DOHH2 (cell line): Measurements from ENCODE around the gene DBI.
"Not testable (repeated sequence)": the region's sequence is repeated elsewhere in the genome, so short reads cannot be mapped to it uniquely, and the experiment has no call there.

Experiments
- H3F3A ChIP-seq: fragments of 200-600 bp; sonication (generic), shearing (Covaris generic); 2 replicates; pipeline ENCODE4 v1.6.0; 2016; ENCODE audit warnings: antibody characterized with exemption, mild to moderate bottlenecking; ENCODE audit not compliant: control insufficient read depth, insufficient read depth
- H3K27ac ChIP-seq: fragments of 200-600 bp; sonication (generic); 2 replicates; pipeline ENCODE4 v1.5.1; 2014; ENCODE audit warnings: low read depth, mild to moderate bottlenecking, low read length, moderate library complexity
- H3K27me3 ChIP-seq: fragments of 200-600 bp; sonication (generic); 2 replicates; pipeline ENCODE4 v1.6.1; 2014; ENCODE audit warnings: mild to moderate bottlenecking, low read length, mixed read lengths; ENCODE audit not compliant: control insufficient read depth
- H3K36me3 ChIP-seq: fragments of 200-600 bp; sonication (generic); 2 replicates; pipeline ENCODE4 v1.6.1; 2014; ENCODE audit warnings: mild to moderate bottlenecking, low read length, moderate library complexity, mixed read lengths; ENCODE audit not compliant: control insufficient read depth
- H3K4me1 ChIP-seq: fragments of 200-600 bp; sonication (generic); 2 replicates; pipeline ENCODE4 v1.6.1; 2014; ENCODE audit warnings: mild to moderate bottlenecking, low read length, mixed read lengths; ENCODE audit not compliant: control insufficient read depth
- H3K4me2 ChIP-seq: fragments of 200-600 bp; sonication (generic); 2 replicates; pipeline ENCODE4 v1.6.0; 2014; ENCODE audit warnings: mild to moderate bottlenecking, low read length, moderate library complexity
- H3K4me3 ChIP-seq: fragments of 200-600 bp; sonication (generic); 2 replicates; pipeline ENCODE4 v1.5.1; 2014; ENCODE audit warnings: mild to moderate bottlenecking, low read length, mixed read lengths
- H3K79me2 ChIP-seq: fragments of 200-600 bp; sonication (generic); 2 replicates; pipeline ENCODE4 v1.6.1; 2014; ENCODE audit warnings: mild to moderate bottlenecking, low read length, mixed read lengths; ENCODE audit not compliant: control insufficient read depth
- H3K9me2 ChIP-seq: fragments of 200-600 bp; sonication (generic); replicated peaks from 2 replicates; pipeline ENCODE4 v1.6.1; 2014; ENCODE audit warnings: mild to moderate bottlenecking, low read length, mixed read lengths; ENCODE audit not compliant: control insufficient read depth
- H3K9me3 ChIP-seq: fragments of 200-600 bp; sonication (generic); 2 replicates; pipeline ENCODE4 v1.6.1; 2014; ENCODE audit warnings: antibody characterized with exemption, low read length, mixed read lengths; ENCODE audit not compliant: control insufficient read depth, insufficient read depth
- H4K20me1 ChIP-seq: fragments of 200-600 bp; sonication (generic); 2 replicates; pipeline ENCODE4 v1.6.0; 2014; ENCODE audit warnings: low read depth, mild to moderate bottlenecking, antibody characterized with exemption, low read length, moderate library complexity; ENCODE audit not compliant: control insufficient read depth, insufficient read depth
- EZH2phosphoT487 ChIP-seq: fragments of 200-600 bp; sonication (generic); IDR thresholded peaks from 2 replicates; pipeline ENCODE4 v1.6.1; 2017; ENCODE audit warnings: borderline replicate concordance, mild to moderate bottlenecking, antibody characterized with exemption, low read length, moderate library complexity, mixed read lengths
- TF ChIP-seq, protein P1 (sequence below): fragments of 200-600 bp; sonication (generic); IDR thresholded peaks from one replicate; pipeline ENCODE4 v1.5.1; 2014; ENCODE audit warnings: antibody characterized with exemption, mild to moderate bottlenecking, low read depth, low read length; ENCODE audit not compliant: poor library complexity, severe bottlenecking

DBI gene

DNA sequence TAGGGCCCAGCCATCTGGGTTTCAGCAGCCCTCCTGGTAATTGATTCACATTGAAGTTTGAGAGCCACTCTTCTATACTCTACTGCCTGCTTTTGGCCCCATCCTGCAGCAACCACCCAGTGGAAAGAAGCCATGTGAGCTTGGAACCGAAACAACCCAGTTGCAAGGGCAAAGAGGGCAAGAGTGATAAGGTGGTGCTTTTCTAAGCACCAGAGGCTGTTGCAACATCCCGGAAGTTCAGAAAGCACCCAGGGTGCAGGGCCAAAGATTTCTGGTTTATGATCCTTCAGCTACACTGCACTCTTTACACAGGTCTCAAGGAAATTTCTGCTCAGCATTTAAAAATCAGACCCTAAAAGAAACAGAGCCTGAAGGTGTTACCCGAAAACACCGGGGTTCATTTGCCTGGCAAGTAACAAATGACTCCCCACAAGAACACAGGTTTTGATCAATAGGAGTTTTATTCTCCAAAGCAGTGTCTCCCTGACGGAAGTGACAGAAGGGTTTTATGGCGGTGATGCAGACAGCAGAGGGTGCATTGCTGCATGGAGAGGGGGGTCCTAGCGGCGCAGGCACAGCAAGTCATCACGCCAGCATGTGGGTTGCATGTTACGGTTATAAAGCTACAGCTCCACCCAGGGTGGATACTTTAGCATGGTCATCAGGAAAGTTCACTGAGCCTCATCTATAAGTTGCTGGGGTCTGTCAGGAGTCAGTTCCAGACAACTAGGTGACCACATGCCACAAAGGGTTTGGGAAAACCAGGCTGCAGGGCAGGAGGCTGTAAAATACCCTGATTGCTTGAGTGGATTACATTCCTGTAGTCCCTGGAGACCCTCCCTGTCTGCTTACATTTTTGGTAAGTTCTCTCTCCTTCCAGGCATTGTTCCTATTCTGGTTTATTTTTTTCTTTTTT lies 36.1 kb downstream of the DBI start:
- no peaks in the 10 kb centered on the region for H3K9me3 ChIP-seq
- H3F3A ChIP-seq: no peaks in the 10 kb centered on the region
- no peak overlapping the region for H3K27ac ChIP-seq
- no peak overlapping the region for H3K4me3 ChIP-seq
- no peaks in the 10 kb centered on the region for H3K36me3 ChIP-seq
- TF ChIP-seq, protein P1, sequence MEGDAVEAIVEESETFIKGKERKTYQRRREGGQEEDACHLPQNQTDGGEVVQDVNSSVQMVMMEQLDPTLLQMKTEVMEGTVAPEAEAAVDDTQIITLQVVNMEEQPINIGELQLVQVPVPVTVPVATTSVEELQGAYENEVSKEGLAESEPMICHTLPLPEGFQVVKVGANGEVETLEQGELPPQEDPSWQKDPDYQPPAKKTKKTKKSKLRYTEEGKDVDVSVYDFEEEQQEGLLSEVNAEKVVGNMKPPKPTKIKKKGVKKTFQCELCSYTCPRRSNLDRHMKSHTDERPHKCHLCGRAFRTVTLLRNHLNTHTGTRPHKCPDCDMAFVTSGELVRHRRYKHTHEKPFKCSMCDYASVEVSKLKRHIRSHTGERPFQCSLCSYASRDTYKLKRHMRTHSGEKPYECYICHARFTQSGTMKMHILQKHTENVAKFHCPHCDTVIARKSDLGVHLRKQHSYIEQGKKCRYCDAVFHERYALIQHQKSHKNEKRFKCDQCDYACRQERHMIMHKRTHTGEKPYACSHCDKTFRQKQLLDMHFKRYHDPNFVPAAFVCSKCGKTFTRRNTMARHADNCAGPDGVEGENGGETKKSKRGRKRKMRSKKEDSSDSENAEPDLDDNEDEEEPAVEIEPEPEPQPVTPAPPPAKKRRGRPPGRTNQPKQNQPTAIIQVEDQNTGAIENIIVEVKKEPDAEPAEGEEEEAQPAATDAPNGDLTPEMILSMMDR: no peak
- no peaks in the 10 kb centered on the region for H3K9me2 ChIP-seq
- H3K27me3 ChIP-seq: no peaks in the 10 kb centered on the region
- no peaks in the 10 kb centered on the region for H4K20me1 ChIP-seq
- H3K4me2 ChIP-seq: no peak overlapping the region
- H3K79me2 ChIP-seq: no peaks in the 10 kb centered on the region
- H3K4me1 ChIP-seq: no peaks in the 10 kb centered on the region

DNA sequence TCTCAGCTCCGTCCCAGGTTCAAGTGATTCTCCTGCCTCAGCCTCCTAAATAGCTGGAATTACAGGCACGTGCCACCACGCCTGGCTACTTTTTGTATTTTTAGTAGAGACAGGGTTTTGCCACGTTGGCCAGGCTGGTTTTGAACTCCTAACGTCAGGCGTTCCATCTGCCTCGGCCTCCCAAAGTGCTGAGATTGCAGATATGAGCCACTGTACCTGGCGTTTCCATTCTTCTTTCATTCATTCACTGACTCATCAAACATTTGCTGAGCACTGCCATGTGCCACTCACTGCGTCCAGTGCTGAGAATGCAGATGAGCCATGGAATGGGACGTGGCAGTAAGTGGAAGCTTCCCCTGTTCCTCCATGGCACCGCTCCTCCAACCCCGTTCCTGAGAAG lies 36.8 kb downstream of the DBI start:
- H3K4me3 ChIP-seq, H3K4me1 ChIP-seq, H3K4me2 ChIP-seq, H3K9me3 ChIP-seq, H3K27ac ChIP-seq, H3K36me3 ChIP-seq, H3K9me2 ChIP-seq, H4K20me1 ChIP-seq, H3K27me3 ChIP-seq, H3F3A ChIP-seq, H3K79me2 ChIP-seq: not testable (repeated sequence)

DNA sequence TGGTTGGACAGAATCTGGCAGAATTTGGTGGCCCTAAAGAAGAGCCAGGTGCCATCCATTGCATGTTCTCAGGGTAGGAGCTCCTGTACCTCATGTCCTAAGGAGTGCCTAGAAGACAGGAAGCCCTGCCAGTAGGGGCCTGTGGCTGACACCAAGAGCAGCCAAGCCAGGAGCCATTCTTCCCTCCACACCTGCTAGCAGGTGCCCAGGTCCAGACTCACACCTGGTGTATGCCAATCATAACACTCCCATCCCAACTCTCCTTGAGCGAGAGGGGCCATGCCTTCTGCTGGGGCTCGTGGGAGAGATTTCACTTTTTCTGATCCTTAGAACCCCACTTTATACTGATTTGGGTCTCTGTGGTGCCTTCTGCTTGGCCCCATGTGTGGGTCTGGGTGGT lies 38.4 kb downstream of the DBI start:
- Histone ChIP-seq H3K4me1 (peaks cover 3% of the 10 kb centered on the region; the same call in 1 of the 2 replicates), H3F3A (no peaks in the 10 kb centered on the region), H3K27ac (no peak overlapping the region), H3K27me3 (peaks cover 3% of the 10 kb centered on the region; the same call in 1 of the 2 replicates), H3K4me2 (no peak overlapping the region), H3K9me3 (no peaks in the 10 kb centered on the region), H3K36me3 (no peaks in the 10 kb centered on the region), H3K9me2 (no peaks in the 10 kb centered on the region), H4K20me1 (no peaks in the 10 kb centered on the region), H3K79me2 (no peaks in the 10 kb centered on the region), H3K4me3 (no peak overlapping the region)
- no peak for TF ChIP-seq EZH2phosphoT487
- TF ChIP-seq, protein P1: no peak

DNA sequence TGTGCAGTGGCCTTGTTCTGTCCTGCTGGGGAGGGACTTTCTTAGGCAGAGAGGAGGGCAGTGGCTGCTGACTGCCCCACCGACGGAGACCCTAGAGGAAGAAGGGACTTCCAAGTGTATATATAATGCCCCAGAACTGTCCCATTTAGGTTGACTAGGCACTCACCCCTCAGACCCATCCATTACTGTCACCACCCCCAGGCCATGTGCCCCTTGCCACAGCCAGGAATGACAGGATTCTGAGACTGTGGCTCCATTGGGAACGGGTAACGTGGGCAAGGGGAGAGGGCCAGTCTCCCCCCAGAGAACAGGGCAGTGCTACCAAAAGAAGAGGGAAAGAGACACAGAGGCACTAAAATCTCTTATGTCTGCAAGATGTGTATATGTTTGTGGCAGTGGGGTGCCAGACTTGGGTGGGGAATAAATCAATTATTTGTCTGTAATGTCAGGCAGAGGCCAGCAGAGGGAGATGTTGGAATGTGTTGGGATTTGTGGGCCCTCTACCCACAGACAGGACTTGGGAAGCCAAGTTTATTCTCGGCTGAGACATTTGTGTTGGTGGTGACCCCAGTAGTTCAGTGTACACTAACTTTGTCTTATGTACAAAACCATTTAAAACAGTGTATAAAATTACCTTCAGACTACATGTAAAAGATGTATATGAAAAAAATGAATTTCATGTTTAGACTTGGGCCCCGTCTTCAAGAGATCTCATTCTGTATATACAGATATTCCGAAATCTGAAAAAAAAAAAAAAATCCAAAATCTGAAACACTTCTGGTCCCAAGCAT lies 40.8 kb downstream of the DBI start:
- H3K9me2 ChIP-seq: no peaks in the 10 kb centered on the region
- no peaks in the 10 kb centered on the region for H4K20me1 ChIP-seq
- H3K4me1 ChIP-seq: peaks cover 3% of the 10 kb centered on the region; the same call in 1 of the 2 replicates
- H3F3A ChIP-seq: no peaks in the 10 kb centered on the region
- H3K4me3 ChIP-seq: no peak overlapping the region
- H3K36me3 ChIP-seq: no peaks in the 10 kb centered on the region
- no peak overlapping the region for H3K4me2 ChIP-seq
- peaks cover 3% of the 10 kb centered on the region; the same call in 1 of the 2 replicates for H3K27me3 ChIP-seq
- no peaks in the 10 kb centered on the region for H3K79me2 ChIP-seq
- TF ChIP-seq, protein P1: peak; percentile 67
- no peak for TF ChIP-seq EZH2phosphoT487
- H3K9me3 ChIP-seq: no peaks in the 10 kb centered on the region
- H3K27ac ChIP-seq: no peak overlapping the region
